Measurements from ENCODE around the gene MAP3K9.

MAP3K9 gene

GRCh38 chr14:70698288-70698687 is 111.0 kb downstream of the MAP3K9 start:
- no peaks in the 10 kb centered on the region for H3K36me3 Mint-ChIP-seq (ENCODE audit: low read depth)
- H3K27me3 Mint-ChIP-seq, result no peaks in the 10 kb centered on the region
- H3K27ac Mint-ChIP-seq, result no peak overlapping the region
- H3K4me1 Mint-ChIP-seq (ENCODE audit: low read depth), result no peaks in the 10 kb centered on the region
- H3K9me3 Mint-ChIP-seq, result no peaks in the 10 kb centered on the region
- no peak overlapping the region for H3K4me3 Mint-ChIP-seq
- no peak for DNase-seq

- no peaks in the 10 kb centered on the region for H3K36me3 Mint-ChIP-seq (ENCODE audit: low read depth)
- H3K4me3 Mint-ChIP-seq, result no peak overlapping the region
- no peaks in the 10 kb centered on the region for H3K9me3 Mint-ChIP-seq
- no peak overlapping the region for H3K27ac Mint-ChIP-seq
- no peak for DNase-seq
- H3K4me1 Mint-ChIP-seq (ENCODE audit: low read depth), result no peaks in the 10 kb centered on the region
- H3K27me3 Mint-ChIP-seq, result no peaks in the 10 kb centered on the region
Observed at GRCh38 chr14:70697701-70698100, 111.6 kb downstream of the MAP3K9 start.

GRCh38 chr14:70696026-70696425 is 113.3 kb downstream of the MAP3K9 start:
- no peaks in the 10 kb centered on the region for H3K36me3 Mint-ChIP-seq (ENCODE audit: low read depth)
- DNase-seq, result no peak
- H3K4me1 Mint-ChIP-seq (ENCODE audit: low read depth), result no peaks in the 10 kb centered on the region
- H3K9me3 Mint-ChIP-seq, result no peaks in the 10 kb centered on the region
- no peak overlapping the region for H3K4me3 Mint-ChIP-seq
- no peaks in the 10 kb centered on the region for H3K27me3 Mint-ChIP-seq
- no peak overlapping the region for H3K27ac Mint-ChIP-seq

GRCh38 chr14:70692210-70692609 is 117.1 kb downstream of the MAP3K9 start:
- no peak for DNase-seq
- no peaks in the 10 kb centered on the region for H3K9me3 Mint-ChIP-seq
- H3K27ac Mint-ChIP-seq, result no peak overlapping the region
- H3K27me3 Mint-ChIP-seq, result no peaks in the 10 kb centered on the region
- H3K4me3 Mint-ChIP-seq, result no peak overlapping the region
- H3K4me1 Mint-ChIP-seq (ENCODE audit: low read depth), result no peaks in the 10 kb centered on the region
- no peaks in the 10 kb centered on the region for H3K36me3 Mint-ChIP-seq (ENCODE audit: low read depth)

- no peak for DNase-seq
- Mint-ChIP-seq H3K27ac (no peak overlapping the region), H3K4me3 (no peak overlapping the region), H3K36me3 (ENCODE audit: low read depth) (no peaks in the 10 kb centered on the region), H3K9me3 (no peaks in the 10 kb centered on the region), H3K4me1 (ENCODE audit: low read depth) (peaks cover 2% of the 10 kb centered on the region), H3K27me3 (no peaks in the 10 kb centered on the region)
Observed at GRCh38 chr14:70685474-70686197, 123.7 kb downstream of the MAP3K9 start.

GRCh38 chr14:70683983-70684382 is 125.3 kb downstream of the MAP3K9 start:
- DNase-seq, result no peak
- no peak overlapping the region for H3K4me3 Mint-ChIP-seq
- no peak overlapping the region for H3K27ac Mint-ChIP-seq
- no peaks in the 10 kb centered on the region for H3K27me3 Mint-ChIP-seq
- no peaks in the 10 kb centered on the region for H3K9me3 Mint-ChIP-seq
- H3K36me3 Mint-ChIP-seq (ENCODE audit: low read depth), result no peaks in the 10 kb centered on the region
- peaks cover 3% of the 10 kb centered on the region for H3K4me1 Mint-ChIP-seq (ENCODE audit: low read depth)

- Mint-ChIP-seq H3K9me3 (no peaks in the 10 kb centered on the region), H3K27ac (no peak overlapping the region), H3K4me1 (ENCODE audit: low read depth) (peaks cover 3% of the 10 kb centered on the region), H3K4me3 (no peak overlapping the region), H3K27me3 (no peaks in the 10 kb centered on the region), H3K36me3 (ENCODE audit: low read depth) (peaks cover 2% of the 10 kb centered on the region)
- no peak for DNase-seq
Observed at GRCh38 chr14:70680748-70681147, 128.6 kb downstream of the MAP3K9 start.

- no peak for DNase-seq
- H3K9me3 Mint-ChIP-seq, result no peaks in the 10 kb centered on the region
- no peak overlapping the region for H3K27ac Mint-ChIP-seq
- H3K4me1 Mint-ChIP-seq (ENCODE audit: low read depth), result peaks cover 3% of the 10 kb centered on the region
- peaks cover 19% of the 10 kb centered on the region for H3K36me3 Mint-ChIP-seq (ENCODE audit: low read depth)
- no peak overlapping the region for H3K4me3 Mint-ChIP-seq
- no peaks in the 10 kb centered on the region for H3K27me3 Mint-ChIP-seq
Observed at GRCh38 chr14:70677341-70677740, 132.0 kb downstream of the MAP3K9 start.
